ENCODE data around the gene TMEM272.

- no peak for TF ChIP-seq E2F1 (CRISPR knock-in tag; IDR thresholded peaks at IDR 0.05)
- no peak for TF ChIP-seq PCBP1 (IDR thresholded peaks at IDR 0.05; ENCODE audit: borderline replicate concordance, low read depth, low read length)
- TF ChIP-seq TAF1 (CRISPR knock-in tag; IDR thresholded peaks at IDR 0.05), result no peak
- TF ChIP-seq STAT6 (CRISPR knock-in tag; IDR thresholded peaks at IDR 0.05; ENCODE audit: borderline replicate concordance), result no peak
- TF ChIP-seq ZGPAT (CRISPR knock-in tag; IDR thresholded peaks at IDR 0.05), result no peak
- TF ChIP-seq ZBTB20 (CRISPR knock-in tag; IDR thresholded peaks at IDR 0.05; ENCODE audit: borderline replicate concordance, low read depth), result no peak
- TF ChIP-seq GABPA (IDR thresholded peaks at IDR 0.05; ENCODE audit: low read depth, low read length), result no peak
- no peak for TF ChIP-seq GABPA (CRISPR knock-in tag; IDR thresholded peaks at IDR 0.05; ENCODE audit: low read depth)
- TF ChIP-seq YY1 (IDR thresholded peaks at IDR 0.05; ENCODE audit: insufficient read depth, insufficient replicate concordance, low read depth, low read length), result no peak
- no peak for TF ChIP-seq CTCF (CRISPR knock-in tag; IDR thresholded peaks at IDR 0.05)
- TF ChIP-seq KAT7 (CRISPR knock-in tag; IDR thresholded peaks at IDR 0.05; ENCODE audit: borderline replicate concordance), result no peak
- no peak for TF ChIP-seq ZIK1 (CRISPR knock-in tag; IDR thresholded peaks at IDR 0.05; ENCODE audit: borderline replicate concordance, low read depth)
- no peak for TF ChIP-seq ZFP36 (IDR thresholded peaks at IDR 0.05; ENCODE audit: borderline replicate concordance, low read depth, low read length, partially characterized antibody)
- no peak for TF ChIP-seq HOMEZ (CRISPR knock-in tag; IDR thresholded peaks at IDR 0.05; ENCODE audit: low read depth)
Observed at GRCh38 chr13:51834581-51835171, 10.3 kb downstream of the TMEM272 start.

Measured in HepG2 (cell line).